ENCODE measurements around the gene DHX8. TPM values are rescaled to one million over a fixed set of nuclear protein-coding genes. Genes with fewer than 3 reads are reported as not detected.

Gene DHX8
- total and polyA plus RNA-seq, 2 of the 8 experiments (the other 6 are each of a cell fraction or from before 2014, with no cell fraction given) = 30.5 to 59.4 TPM

GRCh38 chr17:43483674-43484551, at the start of gene DHX8 (continued):
- peak; percentile 88 to 94; a peak in 3 of 4 replicates for TF ChIP-seq SIN3A (conservative IDR thresholded peaks at IDR 0.05 in 1 of 2, IDR thresholded peaks at IDR 0.05 in 1 of 2; ENCODE audit: low read depth in 1 of 2, low read length in 2 of 2)
- TF ChIP-seq CHD2 (IDR thresholded peaks at IDR 0.05; ENCODE audit: low read length) = peak; percentile 83
- no peak for TF ChIP-seq SIRT6 (IDR thresholded peaks at IDR 0.05; ENCODE audit: low read length)
- TF ChIP-seq RBBP5 (IDR thresholded peaks at IDR 0.05; ENCODE audit: borderline replicate concordance, low read depth, low read length) = no peak
- TF ChIP-seq RAD21 (IDR thresholded peaks at IDR 0.05 in 1 of 2, conservative IDR thresholded peaks at IDR 0.05 in 1 of 2; ENCODE audit: low read depth in 2 of 2, low read length in 2 of 2) = peak; percentile 100
- TF ChIP-seq, protein P1, sequence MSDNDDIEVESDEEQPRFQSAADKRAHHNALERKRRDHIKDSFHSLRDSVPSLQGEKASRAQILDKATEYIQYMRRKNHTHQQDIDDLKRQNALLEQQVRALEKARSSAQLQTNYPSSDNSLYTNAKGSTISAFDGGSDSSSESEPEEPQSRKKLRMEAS (IDR thresholded peaks at IDR 0.05) = peak; percentile 77
- peak; percentile 49; the same call in 1 of the 2 replicates for TF ChIP-seq ATF3 (IDR thresholded peaks at IDR 0.05; ENCODE audit: insufficient read depth, low read depth, low read length)
- peak; percentile 77 to 94 for TF ChIP-seq POLR2A (IDR thresholded peaks at IDR 0.05; ENCODE audit: control extremely low read depth in 1 of 2, low read depth in 2 of 2, low read length in 2 of 2)
- TF ChIP-seq HDAC2 (IDR thresholded peaks at IDR 0.05; ENCODE audit: borderline replicate concordance in 1 of 2, low read depth in 2 of 2, low read length in 2 of 2) = no peak
- TF ChIP-seq RXRA (IDR thresholded peaks at IDR 0.05; ENCODE audit: insufficient read depth, low read depth, low read length) = no peak

All from H1 (cell line).